ENCODE data around the gene GRIN2D.

DNA sequence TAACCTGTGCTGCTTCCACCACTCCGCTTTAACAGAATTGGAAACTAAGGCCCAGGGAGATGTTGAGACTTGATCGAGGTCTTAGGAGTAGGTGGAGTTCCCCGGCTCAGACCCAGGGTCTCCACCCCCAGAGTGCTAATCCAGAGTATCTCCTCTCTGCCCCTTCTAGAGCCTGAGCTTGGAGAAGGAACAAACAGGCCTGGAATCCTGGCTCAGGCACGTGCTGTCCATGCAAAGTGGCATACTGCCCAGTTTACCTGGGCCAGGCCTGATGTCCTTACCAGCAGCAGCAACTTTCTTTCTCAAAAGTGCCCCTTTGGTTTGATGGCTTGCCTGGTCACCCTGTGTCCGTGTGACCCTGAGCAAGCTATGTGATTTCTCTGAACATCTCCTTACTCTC is 25.6 kb upstream of the GRIN2D start:
- TF ChIP-seq POLR2AphosphoS5 (IDR thresholded peaks at IDR 0.05; ENCODE audit: borderline replicate concordance, low read depth, low read length): no peak
- no peak for TF ChIP-seq FOXP2 (optimal IDR thresholded peaks at IDR 0.05; ENCODE audit: control extremely low read depth, extremely low read length, insufficient read depth)
- TF ChIP-seq EZH2 (IDR thresholded peaks at IDR 0.05): no peak
